GM19193 (cell line): ENCODE results near the gene AKT1.

Experiments used
- POLR2A ChIP-seq: IDR thresholded peaks from 4 replicates; pipeline ENCODE4 v1.6.1; 2011; ENCODE audit not compliant: insufficient read depth, insufficient read length; ENCODE audit errors: extremely low read depth

Gene AKT1

DNA sequence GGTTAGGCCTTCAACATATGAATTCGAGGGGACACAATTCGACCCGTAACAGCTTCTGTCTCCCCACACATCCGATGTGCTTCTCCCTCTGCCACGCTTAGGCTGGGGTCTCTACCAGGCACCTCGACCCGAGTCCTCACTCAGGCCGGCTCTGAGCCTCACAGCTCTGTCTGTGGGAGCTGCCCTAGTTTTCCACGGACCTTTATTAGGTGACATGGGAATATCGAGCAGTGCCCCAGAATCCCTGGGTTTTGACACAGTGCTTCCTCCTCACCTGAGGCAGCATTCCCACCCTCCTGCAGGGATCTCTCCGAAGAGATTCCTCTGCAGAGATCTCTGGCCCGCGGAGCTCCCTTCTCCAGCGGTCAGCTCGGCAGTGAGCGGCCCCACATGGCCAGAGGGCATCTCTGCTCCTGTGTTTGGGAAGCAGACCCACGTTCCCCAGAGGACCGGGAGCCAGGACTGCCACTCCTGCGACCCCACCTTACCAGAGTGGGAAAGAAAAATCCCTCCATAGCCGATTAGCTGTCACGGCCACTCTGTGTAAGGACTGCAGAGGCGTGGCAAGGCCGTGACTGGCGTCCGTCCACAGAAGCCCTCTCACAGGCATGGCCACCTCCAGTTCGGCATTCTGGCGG lies 26.5 kb upstream of the AKT1 start:
- TF ChIP-seq POLR2A, result no peak

DNA sequence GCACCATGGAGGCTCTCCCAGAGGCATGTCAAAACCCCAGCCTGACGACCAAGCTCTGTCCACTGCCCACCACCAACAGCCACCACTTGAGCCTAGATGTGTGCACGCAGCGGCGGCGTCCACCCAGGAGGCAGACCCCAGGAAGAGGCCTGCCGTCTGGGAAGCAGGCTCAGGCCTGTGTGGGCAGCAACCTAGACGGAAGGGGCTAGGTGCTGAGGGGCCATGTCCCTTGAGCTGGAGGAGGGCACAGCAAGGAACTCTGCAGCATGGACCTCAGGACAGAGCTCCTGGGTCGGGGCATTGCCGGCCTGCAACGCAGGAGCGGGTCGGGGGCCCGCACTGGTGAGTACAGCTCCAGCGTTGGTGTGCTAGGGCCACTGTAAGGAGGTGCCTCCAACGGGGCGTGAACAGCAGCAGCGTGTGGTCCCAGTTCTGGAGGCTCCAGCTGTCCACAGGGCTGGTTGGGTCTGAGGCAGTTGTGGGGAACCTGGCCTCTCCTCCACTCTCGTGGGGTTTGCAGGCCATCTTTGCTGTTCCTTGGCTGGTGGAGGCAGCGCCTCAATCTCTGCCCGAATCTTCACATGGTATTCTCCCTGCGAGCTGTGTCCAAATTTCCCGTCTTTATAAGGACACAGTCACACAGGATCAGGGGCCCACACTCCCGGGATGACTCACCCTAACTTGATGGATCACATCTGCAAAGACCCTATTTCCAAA lies 25.8 kb upstream of the AKT1 start:
- no peak for TF ChIP-seq POLR2A

DNA sequence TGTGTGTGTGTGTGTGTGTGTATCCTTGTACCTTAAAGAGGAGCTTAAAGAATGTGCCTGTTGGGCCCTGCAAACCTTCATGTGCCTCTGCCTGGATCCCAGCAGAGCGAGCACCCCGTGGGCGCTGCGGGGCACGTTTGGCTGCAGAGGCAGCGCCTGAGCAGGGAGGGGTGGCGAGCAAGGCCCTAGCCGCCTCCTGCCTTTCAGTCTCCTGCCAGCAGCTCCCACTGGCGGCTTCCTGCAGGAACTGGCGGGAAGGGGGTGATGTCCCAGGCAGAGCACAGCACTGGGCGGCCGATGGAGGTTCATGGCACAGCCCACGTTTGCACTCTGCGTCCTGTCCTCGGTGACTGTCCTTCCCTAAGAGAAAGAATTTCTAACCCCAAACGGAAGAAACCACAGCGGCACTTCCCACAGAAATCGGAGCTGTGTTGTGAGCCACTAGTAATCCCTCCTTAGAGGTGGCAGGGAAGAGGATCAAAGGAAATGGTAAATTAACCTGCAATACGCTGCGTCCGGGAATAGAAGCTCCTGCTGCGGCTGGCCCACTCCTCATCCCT lies 25.2 kb upstream of the AKT1 start:
- no peak for TF ChIP-seq POLR2A

DNA sequence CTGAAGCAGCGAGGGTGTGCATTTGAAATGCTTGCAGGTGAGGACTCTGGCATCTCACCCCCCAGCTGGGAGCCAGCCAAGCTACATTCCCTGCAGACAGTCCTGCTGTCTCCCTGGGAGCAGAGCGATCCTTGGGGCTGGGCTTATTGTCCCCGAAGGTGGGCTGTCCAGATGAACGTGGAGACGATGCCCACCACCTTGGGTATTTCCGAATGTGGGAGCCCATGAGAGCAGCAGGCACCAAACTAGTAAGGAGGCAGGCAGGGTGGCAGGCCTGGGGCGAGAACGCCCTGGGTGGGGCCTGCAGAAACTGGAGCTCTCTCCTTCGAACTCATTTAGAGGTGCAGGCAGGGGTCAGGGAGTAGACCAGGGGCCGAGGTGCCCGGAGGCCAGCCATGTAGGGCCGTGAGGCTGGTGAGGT lies 23.8 kb upstream of the AKT1 start:
- TF ChIP-seq POLR2A, result no peak

DNA sequence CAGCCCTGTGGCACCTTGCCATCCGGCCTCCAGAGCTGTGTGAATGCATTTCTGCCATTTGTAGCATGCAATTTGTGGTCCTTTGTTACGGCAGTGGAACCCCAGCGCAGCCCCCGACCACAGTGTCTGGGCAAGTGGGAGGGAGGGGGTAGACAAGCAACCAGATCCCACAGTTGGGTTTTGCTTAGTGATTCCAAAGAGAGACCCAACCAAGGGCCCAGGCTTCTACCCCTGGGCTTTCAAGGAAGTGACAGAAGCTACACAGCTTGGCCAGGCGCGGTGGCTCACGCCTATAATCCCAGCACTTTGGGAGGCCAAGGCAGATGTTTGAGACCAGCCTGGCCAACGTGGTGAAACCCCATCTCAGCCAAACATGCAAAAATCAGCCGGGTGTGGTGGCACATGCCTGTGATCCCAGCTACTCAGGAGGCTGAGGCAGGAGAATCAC lies 23.2 kb upstream of the AKT1 start:
- no peak for TF ChIP-seq POLR2A

DNA sequence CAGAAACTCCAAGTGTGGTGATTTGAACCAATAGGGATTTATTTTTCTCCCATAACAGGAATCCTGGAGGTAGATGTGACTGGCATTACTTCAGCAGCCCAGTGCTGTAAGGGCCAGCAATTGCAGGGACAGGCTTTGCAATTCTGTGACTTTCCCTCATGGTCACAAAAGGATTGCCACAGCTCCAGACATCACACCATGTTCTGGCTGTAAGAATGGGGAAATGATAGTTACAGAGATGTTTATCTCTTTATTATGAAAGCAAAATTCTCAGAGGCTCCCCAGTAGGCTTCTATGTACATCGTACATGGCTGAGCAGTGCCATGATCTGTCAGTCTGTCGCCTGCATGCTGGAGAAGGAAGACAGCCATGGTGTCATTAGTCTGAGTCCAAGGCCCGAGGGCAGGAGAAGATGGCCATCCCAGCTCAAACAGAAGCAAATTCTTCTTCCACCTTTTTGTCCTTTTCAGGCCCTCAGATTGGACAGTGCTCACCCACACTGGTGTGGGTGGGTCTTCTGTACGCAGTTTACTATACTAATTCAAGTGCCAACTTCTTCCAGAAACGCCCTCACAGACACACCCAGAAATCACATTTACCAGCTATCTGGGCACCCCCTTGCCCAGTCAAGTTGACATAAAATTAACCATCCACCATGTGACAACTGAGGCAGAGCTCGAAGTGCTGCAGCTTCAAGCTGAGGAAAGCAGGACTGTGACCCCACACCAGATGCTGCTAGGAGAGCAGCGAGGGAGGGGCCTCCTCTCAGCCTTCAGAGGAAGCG lies 22.6 kb upstream of the AKT1 start:
- TF ChIP-seq POLR2A, result no peak

DNA sequence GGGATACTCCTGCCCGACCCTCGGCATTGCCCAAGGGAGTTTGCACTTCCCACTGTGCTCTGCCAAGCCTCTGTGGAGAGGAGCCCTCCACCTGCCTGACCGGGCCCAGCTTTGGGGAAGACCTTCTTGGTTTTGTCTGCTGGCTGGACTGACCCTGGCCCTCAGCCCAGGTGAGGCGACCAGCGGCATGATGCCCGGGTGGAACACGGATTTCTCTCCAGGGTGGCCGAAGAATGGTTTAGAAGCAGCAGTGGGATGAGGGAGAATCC lies 21.0 kb upstream of the AKT1 start:
- no peak for TF ChIP-seq POLR2A

DNA sequence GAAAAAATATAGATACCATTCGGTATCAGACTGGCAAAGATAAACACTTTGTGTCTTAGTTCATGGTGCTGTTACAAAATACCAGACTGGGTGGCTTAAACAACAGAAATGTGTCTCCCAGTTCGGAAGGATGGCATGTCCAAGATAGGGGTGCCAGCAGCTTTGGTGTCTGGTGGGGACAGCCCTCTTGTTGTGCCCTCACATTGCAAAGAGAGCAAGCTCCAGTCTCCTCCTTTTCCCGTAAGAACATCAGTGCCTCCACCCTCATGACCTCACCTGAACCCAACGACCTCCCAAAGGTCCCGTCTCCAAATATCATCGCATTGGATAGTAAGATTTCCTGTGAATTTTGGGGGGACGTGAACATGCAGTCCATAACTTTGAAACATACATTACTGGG lies 17.7 kb upstream of the AKT1 start:
- no peak for TF ChIP-seq POLR2A

DNA sequence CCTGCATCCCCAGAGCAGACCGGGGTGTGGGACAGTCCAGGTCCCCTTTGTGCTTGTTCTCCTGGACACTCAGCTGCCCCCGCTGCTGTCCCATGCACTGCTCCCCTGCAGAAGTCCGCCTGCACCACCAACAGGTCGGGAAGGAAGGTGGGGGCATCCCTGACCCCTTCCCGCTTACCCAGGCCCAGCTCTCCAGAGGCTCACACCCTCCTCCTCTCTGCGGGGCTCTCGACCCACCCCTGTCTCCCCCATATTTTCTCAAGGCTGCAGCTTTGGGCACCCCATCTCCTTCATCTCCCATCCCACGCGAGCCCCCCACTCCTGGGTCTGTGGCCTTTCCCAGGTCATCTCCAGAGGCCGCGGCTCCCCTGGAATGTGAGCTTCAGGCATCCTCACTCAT lies 14.8 kb upstream of the AKT1 start:
- TF ChIP-seq POLR2A, result no peak

DNA sequence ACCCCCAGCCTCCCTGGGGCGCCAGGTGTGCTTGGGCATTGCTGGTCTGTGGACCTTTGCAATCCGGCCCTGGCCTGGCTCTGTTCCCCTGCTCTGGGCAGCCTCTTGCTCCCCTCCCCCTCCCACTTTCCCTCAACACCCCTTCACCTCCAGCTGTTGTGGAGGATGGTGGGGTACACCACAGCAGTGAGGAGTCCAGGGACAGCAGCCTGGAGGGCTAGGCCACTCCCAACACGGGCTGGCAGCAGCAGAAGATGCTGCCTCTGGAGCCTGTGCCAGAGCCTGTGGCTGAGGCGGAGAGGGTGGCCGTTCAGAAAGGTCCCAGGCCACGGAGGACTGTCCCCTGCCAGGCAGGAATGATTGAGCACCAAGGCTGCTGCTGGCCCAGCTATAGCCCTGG lies 12.9 kb upstream of the AKT1 start:
- no peak for TF ChIP-seq POLR2A

DNA sequence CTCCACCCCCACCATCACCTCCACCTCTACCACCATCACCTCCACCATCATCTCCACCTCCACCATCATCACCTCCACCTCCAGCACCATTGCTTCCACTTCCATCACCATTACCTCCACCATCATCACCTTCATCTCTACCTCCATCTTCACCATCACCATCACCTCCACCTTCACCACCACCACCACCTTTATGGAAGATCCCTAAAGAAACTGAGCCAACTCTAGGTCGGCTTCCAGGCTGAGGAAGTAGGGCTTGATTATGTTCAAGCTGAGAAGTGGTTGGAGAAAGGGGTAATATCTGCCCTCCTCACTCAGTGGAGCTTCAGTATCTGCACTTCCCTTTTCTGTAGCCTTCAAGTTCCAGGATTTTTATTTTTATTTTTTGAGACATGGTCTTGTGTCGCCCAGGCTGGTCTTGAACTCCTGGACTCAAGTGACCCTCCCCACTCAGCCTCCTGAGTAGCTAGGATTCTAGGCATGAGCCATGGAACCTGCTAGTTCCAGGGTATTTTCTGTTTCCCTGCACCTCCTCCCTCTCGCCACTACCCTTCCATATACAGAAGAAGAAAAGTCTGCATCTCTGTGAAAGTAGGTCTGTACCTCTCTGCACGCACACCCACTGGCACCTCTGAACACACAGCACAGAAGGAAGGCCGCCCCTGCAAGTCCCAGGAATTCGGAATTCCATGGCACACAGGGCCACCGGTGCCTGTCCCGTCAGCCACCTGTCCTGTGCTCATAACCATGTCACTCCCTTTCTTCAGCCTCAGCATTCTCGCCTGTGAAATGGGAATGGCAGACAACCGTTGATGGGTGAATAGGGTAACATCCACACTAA lies 11.3 kb upstream of the AKT1 start:
- no peak for TF ChIP-seq POLR2A

DNA sequence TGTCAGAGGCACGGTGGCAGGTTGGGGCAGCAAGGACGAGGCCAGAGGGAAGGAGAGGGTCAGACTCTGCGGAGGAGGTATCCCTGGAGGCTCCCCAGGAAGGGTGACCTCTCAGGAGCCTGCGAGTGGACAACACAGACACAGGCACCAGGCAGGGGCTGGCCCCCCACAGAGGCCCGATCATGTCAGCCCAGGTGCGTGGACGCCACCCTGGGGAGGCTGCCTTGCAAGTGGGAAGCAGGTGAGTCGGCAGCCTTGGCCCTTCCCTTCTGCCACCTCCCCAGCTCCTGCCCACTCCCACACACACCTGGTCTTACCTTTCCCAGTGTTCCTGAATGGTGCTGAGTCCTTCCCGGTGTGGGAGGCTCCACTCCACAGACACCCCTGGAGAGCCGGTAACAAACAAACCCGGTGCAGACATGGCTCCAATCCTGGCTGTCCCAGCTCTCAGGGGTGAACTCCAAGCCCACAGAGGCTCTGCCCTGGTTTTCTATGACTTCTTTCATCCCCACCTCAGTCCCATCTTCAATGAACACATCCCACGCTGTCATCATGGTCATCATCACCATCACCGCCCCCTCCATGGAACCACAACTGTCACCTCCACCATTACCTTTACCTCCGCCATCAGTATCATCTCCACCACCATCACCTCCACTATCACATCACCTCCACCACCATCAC lies 10.5 kb upstream of the AKT1 start:
- no peak for TF ChIP-seq POLR2A

DNA sequence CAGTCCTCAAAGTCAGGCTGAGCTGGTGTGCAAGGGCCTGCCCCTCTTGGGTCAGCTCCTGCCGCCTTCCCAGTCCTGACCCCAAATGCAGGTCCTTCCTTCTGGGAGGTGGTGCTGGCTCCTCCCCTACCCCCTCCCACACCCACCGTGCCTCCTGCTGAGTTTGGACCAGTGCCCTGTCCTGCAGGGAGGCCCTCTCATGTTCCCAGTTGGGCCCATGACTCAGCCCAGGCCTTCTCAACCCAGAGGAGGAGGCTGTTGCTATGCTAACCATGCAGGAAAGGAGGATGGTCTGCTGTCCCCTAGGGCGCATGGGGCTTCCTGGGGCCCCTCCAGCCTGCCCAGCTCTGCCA lies 9.8 kb upstream of the AKT1 start:
- no peak for TF ChIP-seq POLR2A
